ENCODE data around the gene RIPOR3.
"Not testable (repeated sequence)": the region's sequence is repeated elsewhere in the genome, so short reads cannot be mapped to it uniquely, and the experiment has no call there.

Gene RIPOR3

DNA sequence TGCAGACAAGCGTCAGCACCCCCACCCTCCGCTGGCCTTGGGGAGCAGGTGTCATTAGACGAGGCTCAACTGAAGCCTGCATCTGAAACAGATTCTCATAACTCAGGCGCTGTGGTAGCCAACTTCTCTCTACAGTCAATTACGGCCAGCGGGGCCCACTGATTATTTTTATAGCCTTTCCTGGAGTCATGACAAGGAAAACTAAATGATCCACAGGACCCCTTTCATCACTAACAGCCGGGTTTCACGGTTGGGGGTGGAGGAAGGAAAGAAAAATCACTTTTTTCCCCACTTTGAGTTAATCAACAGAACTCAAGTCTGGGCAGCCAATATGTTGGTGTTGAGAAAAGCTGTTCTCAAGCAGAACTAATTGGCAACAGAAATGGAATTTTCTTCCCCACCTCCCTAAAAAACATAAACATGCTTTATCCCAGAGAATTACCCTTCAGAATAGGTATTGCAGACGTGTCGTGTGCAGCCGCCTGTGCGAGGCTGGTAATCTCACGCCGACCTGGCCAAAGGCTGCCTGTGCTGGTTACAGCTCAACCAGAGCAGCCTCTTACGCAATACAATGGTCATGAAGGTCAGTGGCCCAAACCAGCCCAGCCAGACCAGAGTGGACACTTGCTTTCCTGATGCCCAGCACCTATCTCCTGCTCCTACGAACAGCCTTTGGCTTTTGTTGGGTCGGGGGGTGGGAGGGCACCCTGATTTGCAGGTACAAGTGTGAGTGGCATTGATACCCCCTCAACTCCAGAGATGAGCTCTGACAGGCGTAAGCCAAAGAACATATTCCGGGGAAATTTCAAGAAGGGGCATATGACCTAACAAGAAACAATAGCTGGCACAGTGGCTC, 11.0 kb downstream of the RIPOR3 start:
- DNase-seq = no peak

DNA sequence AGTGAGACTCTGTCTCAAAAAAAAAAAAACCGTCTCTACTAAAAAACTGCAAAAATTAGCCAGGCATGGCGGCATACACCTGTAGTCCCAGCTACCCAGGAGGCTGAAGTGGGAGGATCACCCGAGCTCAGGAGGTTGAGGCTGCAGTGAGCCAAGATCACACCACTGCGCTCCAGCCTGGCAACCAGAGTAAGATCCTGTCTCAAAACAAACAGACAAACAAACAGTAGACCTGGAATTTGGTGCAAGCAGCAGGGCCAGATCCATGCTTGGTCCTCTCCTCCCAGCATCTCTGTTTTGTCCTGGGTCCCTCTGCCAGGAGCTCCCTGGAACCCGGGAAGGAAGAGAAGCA, 11.6 kb downstream of the RIPOR3 start:
- DNase-seq = no peak

DNA sequence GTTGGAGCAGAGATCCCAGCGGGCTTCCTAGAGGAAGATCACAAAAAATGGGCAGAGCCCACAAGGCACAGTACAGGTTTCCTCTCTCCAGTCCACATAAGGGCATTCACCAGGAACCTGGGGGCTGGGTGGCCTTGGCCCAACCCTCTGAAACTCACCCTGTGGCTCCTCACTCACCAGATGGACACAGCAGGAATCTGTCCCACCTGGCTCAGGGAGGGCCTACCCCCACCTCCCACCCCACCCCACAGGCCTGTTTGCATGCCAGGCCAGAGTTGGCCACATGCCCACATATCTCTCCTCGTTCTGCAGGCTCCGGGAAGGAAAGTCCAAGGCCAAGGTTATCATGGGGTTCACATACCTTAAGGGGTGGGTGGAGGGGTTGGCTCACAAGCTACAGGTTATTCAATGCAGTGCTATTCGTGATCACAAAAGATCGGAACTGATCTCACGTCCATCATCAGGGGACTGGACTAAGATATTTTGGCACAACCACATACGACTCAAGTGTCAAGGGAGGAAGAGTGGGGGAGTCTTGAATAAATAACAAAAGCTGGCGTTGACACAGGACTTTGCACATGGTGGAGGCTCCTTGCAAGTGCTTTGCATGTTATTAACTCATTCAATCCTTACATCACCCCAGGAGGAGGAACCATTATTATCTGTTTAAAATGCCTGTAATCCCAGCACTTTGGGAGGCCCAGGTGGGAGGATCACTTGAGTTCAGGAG, 13.0 kb downstream of the RIPOR3 start:
- peak; percentile 32 for DNase-seq

DNA sequence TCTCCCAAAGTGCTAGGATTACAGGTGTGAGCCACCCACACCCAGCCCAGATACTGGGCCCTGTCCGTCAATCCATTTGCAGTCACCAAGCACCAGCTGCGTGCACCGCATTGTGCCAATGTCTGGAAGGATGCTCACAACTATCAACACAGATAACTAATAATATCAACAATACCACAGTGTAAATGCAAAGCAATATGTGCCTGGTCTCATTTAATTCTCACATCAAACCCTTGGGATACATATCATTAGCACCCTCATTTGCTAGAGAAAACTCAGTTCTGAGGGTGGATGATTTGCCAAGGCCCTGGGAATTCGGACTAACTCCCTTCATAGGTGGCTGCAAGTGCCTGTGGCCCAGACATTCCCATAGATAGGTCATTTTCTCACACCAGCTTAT, 14.5 kb downstream of the RIPOR3 start:
- no peak for DNase-seq

DNA sequence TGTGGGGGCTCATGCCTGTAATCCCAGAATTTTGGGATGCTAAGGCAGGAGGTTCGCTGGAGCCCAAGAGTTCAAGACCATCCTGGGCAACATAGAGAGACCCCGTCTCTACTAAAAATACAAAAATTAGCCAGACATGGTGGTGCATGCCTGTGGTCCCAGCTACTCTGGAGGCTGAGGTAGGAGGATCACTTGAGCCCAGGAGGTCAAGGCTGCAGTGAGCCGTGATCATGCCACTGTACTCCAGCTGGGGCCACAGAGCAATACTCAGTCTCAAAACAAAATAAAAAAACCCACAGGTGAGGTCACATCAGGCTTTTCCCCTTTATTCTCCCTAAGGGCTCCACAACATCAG, 15.0 kb downstream of the RIPOR3 start:
- not testable (repeated sequence) for DNase-seq

DNA sequence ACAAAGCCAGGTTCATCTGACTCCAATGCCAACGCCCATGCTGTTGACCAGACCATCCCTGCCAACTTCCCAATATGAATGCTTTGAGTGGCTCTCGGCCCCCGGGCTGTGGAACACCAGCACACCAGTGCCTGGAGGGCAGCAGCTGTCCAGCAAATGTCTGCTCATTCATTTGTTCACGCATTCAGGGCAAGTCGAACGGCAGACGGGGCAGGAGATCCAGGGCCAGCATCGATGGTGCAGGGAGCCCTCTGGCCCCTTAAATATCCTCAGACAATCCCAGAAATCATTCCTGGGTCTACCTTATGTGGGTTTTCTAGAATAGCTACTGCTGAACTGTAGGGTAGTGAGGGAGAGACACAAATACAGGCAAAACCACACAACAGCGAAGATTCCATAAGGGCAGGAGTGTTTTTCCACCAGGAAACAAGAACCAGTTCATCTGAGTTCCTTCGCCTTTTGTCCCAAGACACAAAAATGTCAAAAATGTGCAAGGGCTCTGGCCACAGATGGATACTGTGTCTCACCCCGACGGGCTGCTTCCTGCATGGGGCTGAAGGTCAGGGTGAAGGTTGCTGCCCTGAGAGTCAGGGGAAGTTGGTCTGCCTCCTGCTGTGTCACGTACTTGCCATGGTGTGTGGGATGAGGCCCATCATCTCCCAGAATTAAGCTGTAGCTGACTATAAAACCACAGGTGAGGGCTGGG, 15.5 kb downstream of the RIPOR3 start:
- no peak for DNase-seq

DNA sequence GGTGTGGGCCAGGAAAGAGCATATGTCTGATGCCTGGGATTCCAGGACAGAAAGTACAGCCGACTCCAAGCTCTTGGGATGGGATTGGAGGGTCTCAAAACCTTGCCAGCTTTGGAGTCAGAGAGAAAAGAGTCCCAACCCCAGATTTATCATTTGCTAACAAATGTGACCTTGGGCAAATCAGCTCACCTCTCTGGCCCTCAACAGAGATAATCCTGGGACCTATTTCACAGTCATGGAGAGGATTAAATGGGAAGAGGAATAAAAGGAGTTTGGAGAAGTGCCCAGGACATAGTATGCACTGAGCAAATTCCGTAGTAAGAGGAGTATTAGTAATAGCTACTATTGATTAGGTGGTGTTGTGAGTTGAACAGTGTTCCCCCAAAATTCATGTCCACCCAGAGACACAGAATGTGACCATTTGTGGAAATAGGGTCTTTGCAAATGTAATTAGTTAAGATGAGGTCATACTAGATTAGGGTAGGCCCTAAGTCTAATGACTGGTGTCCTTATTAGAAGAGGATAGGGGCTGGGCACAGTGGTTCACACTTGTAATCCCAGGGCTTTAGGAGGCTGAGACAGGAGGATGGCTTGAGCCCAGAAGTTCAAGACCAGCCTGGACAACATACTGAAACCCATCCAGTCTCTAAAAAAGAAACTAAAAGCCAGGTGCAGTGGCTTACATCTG, 17.1 kb downstream of the RIPOR3 start:
- DNase-seq = no peak

DNA sequence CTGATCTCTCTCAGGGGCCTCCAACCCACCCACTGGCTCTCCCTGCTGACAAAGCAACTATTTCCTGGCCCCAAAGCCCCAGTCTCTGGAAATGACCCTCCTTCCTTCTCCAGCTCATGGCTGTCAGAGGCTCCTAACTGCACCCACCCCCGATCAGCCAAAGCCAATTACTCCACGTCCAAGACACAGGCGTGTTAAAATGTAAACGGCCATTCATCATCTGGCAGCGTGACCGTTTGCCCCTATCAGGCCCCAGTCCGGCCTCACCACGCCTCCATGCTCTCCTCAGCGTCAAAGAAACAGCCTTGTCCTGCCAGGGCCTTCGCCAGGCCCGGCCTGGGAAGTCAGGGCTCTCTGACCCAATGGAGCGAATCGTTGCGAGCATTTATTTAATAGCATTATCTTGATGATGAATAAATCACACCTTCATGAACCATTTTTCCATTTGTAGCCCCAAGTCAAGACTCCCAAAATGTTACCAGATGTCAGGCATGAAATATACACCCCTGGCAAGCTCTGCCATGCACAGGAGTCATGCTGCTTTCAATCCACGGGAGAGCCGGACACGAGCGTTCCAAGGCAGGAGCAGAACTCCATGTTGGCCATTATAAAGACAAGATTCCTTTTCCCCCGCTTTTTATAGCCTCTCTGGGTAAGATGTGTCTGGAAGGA, 17.7 kb downstream of the RIPOR3 start:
- DNase-seq = no peak

DNA sequence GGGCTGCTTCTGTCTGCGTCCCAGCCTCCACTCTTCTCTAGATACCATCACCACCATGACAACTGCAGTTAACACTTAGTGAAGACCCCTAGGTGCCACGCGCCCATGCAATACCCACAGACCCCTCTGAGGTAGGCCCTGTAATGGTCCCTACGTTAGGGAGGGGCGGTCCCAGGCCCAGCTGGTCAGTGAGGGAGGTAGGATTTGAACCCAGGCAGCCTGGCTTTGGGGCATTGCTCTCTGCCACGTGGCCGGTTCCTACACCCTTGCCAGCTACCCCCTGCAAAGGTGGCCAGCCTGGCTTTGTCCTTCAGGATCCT, 18.2 kb downstream of the RIPOR3 start:
- no peak for DNase-seq

DNA sequence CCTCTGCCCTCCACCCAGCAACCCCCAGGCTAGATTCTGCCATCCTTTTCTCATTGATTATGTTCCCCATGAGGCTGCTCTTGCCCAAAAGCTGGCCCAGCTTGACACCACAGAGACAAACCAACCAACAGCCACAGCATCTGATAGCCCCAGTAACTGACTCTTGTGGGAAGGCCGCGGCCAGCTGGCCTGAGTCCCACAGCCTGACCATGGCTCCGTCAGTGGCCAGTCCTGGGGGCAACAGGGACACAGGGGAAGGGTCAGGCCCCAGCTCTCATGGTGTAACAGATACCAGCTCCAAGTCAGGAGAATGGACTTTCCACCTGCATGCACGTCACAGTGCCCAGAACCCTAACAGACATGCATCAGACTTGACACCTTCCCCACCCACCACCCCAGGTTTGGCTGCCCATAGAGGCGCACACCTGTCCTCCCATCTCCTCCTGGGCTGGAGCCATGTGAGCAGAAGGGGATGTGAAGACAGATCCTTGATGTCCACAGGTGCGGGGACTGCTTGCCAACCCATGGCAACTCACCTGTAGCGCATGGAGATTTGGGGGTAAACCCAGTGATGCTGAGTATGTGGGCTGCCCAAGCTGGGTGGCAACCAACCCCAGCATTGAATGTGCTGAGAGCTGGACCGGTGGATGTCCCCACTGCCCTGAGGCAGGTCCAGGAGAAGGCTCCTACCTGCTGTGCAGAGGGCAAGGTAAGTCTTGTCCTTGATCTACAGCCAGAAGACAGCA, 18.8 kb downstream of the RIPOR3 start:
- no peak for DNase-seq

DNA sequence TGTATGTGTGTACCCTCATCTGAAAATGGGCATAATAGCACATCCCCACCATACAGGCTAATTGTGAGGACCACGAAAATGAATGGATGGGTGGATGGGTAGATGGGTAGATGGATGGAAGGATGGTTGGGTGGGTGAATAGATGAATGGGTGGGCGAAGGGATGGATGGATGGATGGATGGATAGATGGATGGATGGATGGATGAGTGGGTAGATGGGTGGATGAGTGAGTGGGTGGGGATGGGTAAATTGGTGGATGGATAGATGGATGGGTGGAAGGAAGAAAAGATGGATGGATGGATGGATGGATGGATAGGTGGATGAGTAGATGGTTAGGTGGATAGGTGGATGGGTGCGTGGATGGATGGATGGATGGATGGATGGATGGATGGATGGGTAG, 19.7 kb downstream of the RIPOR3 start:
- DNase-seq = no peak

DNA sequence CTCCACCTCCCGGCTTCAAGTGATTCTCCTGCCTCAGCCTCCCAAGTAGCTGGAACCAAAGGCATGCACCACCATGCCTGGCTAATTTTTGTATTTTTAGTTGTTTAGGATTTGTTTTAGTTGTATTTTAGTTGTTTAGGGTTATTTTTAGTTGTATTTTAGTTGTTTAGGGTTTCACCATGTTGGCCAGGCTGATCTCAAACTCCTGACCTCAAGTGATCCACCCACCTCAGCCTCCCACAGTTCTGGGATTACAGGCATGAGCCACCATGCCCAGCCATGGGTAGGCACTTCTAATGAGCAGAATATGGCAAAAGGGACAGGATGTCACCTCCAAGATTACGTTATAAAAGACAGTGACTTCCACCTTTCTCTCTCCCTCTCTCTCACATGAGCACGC, 20.3 kb downstream of the RIPOR3 start:
- DNase-seq = not testable (repeated sequence)

DNA sequence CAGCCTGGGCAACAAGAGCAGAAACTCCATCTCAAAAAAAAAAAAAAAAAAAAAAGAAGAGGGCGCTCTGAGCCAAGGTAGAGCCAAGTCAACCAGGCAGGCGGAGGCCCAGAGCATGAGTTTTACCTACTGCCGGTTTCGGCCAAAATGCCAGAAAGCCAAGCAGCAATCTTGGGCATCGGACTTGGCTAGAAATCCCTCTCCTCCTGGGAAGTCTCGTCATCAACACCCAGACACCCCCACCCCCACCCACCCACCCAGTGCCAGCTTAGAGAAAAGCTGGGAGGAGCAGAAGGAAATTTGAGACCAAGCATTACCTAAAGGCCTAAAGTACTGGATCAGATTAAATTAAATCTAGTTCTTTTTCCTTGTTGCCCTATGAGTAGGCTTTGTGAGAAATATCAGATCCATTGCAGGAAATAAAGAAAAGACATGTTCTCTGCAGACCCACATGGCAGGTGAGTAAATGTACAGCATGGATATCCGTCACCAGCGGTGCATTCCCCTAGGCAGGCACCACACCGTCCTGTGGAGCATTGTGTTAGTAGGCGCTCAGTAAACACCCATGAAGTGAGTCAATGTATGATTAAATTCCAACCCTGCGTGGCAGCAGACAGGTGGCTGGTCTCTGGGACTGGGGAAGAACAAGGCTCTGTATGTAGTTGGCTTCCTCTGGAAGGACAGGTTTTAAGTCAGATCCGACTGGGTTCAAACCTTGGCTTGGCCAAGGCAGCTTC, 21.0 kb downstream of the RIPOR3 start:
- DNase-seq = no peak

DNA sequence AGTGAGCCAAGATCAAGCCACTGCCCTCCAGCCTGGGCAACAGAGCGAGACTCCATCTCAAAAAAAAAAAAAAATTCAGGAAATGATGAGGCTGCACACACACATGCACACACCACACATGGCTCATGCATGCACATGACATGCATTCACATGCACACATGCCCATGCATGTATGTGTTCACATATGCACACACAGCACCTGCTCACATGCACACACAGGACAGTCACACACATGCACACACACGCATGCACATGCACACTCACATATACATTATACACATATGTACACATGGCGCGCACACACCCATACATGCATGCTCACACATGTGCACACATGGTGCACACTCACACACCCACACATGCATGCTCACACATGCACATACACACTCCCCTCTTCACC, 22.5 kb downstream of the RIPOR3 start:
- DNase-seq = no peak

DNA sequence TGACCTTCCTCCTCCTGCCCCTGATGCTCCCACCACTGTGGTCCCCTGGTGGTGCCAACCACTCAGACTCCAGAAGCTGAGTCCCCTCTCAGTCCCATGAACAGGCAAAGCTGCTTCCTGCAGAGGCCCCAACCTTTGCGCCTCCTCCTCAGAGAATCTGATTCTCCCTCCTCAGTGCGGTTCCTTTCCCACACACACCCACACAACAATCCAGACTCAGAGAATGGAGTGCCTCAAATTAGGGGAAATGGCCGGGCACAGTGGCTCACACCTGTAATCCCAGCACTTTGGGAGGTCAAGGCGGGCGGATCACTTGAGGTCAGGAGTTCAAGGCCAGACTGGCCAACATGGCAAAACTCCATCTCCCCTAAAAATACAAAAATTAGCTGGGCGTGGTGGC, 23.0 kb downstream of the RIPOR3 start:
- DNase-seq = no peak

DNA sequence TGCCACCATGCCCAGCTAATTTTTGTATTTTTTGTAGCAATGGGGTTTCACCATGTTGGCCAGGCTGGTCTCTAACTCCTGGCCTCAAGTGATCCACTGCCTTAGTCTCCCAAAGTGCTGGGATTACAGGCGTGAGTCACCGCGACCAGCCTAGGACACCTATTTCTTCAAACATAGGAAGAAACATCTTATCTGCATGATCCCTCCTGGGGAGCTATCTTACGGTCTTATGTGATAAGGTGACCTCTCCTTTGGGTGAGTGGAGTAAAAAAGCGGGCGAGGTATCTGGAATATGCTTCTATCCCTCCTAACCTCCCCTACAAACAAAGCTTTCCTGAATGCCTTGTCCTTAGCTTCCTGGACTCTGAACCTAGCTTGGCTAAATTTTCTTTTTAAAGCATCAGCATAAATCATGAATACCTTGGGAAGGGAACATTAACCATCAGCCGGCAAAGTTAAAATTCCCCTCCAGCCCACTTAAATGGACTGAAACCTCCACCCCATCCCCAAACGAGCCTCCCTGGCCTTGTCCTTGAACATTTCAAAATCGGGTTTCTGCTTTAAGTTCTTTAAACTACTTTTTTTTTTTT, 24.5 kb downstream of the RIPOR3 start:
- DNase-seq = no peak

DNA sequence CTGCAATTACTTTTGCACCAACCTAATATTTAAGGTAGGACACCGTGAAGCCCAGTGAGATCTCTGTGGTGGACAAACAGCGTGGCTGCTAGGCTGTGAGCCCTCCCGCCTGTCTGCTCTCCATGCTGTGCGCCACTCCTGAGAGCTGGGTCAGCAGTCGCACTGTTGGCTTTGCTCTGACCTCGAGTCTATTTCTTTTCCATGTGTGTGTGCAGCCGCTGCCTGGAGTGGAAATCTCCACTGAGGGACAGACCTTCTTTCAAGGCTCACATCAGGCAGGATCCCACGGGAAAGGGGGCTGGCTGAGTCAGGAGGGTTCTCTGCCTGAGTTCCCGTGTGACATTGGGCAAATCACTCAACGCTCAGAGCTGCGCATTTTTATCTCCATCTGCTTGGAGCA, 27.1 kb downstream of the RIPOR3 start:
- no peak for DNase-seq

DNA sequence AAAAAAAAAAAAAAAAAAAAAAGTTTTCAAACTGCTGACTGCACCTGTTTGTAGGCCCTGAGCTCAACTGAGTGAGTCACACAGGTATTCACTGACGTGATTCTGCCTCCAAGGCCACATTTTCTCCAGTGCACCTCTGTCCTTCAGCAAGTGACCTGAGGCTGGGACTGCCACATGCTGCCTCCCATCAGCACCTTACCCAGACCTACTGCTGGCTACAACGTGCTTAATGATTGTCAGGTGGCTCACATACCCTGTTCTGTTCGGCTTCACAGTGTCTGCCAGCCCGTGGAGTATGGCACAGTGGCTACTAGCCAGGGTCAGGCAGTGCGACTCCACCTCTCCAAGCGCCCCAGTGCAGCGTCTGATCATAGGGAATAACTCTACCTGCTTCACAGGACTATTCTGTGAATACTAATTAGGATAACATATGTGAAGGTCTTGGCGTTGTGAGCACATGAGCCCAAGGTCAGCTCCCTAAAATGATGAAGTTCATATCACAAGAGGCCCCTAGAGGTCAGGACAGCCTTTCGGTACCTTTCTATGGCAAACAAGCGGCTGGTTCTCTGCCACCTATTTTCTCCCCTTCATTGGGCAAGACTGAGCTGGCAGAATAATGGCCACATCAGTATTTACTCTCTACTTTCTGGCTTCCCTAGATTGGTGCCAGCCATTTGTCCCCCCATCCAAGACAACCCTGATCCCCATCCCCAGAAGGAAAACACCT, 28.1 kb downstream of the RIPOR3 start:
- peak; percentile 67 for DNase-seq

DNA sequence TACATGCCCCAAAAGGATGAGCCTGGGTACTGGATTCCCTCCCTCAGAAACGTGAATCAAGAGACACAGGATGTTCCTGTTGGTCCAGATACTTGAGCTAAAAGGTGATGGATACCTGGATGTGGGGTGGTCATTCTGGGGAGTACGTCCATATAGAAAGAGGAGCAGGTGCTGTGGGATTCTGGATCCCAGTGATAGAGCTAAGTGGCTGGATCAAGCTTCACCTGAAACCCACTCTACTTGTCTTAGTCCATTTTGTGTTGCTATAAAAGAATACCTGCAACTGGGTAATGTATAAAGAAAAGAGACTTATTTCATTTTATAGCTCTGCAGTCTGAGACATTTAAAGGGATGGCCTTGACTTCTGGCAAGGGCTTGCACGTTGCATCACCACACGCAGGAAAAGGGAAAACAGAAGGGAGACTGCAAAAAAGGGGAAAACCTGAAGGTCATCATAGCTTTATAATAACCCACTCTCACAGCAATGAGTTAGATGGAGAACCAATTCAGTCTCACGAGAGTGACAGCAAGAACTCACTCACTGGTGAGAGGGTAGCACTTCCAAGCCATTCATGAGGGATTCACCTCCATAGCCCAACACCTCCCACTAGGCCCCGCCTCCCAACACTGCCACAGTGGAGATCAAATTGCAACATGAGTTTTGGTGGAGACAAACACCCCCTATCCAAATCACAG, 31.2 kb downstream of the RIPOR3 start:
- no peak for DNase-seq

Measured in hematopoietic multipotent progenitor cell treated with erythropoietin and hydrocortisone succinate and interleukin-3 and kit ligand, for 4 days (in vitro differentiated cells).